Stimulated activated CD4-positive, alpha-beta T cell treated with anti-CD3 and anti-CD28 coated beads, TNF-alpha, amount 100 ng/mL, for 1 hour (primary cell): ENCODE measurements around the gene DCXR.

ENCODE experiments used
- DNase-seq, 3 donors: peaks; one replicate each; pipeline ENCODE4 v3.0.0-alpha.2; 2020; ENCODE audit warnings: low read depth in 3 of 3, low spot score in 1 of 3

Gene DCXR

DNA sequence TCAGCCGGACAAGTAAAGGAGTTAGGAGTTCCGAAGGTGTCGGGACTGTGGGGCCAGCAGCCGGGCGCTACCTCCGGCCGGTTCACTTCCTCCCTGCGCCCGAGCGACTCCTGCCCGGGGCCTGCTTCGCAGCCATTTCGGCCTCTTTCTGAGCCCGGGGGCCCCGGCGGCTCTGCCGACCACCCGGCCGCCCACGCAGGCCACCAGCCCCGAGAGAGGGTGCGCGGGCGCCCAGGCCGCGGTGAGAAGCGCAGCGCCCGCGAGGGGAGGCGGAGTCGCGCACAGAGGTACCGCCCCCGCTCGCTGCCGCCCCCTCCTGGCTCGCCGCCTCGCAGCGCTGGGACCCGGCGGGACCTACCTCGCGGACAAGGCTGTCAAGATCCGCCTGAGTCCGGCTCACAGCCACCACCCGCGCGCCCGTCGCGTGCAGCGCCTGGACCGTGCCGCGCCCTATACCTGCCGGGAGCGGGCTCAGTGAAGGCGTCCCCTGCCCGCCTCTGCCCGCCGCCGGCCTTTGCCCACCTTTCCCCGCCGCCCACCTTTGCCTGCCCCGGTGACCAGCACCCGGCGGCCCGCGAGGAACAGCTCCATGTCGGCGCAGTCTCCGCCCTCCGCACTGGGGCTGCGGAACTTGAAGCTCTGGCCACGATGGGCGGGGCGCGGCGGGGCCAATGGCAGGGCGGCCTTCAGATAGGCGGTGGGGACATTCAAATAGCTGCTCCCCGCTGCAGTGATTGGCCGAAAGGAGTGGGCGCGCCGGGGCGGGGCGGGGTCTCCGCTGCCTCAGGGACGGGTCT is at the start of gene DCXR:
Gene DCXR, minus strand, starts transcription at position 606 of the 797 bp plus-strand sequence. Its CDS starts 15 bp downstream, at position 591.
- peak; percentile 82 to 88 (median 85) for DNase-seq

DNA sequence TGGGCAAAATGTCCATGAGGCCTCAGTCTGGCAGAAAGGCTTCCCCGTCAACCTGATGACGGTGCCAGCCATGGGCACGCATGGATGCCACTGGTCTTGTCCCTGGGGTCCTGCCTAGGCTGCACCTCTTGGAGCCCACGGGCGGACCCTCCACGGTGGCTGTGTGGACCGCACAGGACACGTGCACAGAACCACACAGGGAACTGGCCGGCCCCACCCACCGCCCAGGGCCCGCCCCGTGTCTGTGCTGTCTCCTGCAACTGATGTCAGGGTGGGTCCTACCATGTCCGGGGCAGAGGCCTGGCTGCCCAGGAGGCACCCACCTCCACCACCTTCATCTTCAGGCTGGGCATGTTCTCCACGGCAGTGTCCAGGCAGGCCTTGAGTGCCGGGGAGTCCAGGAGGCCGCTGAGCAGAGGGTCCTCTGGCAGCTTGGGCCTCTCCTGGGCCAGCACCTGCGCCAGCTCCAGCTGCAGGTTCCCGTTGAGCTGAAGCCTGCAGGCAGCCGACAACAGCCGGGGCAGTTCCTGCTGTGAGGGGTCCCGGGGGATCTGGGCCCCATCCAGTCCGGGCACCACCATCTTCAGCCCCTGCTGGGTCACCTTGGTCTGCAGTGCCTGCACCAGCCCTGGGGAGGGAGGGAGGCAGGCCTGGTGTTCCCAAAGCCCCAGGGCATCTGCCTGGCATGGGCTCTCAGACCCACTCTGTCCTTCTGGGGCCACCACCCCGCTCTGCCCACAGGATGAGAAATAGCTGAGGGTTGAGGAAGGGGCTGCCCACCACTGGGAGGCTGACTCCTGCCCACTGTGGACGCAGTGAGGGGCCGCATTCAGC is 48.7 kb upstream of the DCXR start:
- no peak for DNase-seq

DNA sequence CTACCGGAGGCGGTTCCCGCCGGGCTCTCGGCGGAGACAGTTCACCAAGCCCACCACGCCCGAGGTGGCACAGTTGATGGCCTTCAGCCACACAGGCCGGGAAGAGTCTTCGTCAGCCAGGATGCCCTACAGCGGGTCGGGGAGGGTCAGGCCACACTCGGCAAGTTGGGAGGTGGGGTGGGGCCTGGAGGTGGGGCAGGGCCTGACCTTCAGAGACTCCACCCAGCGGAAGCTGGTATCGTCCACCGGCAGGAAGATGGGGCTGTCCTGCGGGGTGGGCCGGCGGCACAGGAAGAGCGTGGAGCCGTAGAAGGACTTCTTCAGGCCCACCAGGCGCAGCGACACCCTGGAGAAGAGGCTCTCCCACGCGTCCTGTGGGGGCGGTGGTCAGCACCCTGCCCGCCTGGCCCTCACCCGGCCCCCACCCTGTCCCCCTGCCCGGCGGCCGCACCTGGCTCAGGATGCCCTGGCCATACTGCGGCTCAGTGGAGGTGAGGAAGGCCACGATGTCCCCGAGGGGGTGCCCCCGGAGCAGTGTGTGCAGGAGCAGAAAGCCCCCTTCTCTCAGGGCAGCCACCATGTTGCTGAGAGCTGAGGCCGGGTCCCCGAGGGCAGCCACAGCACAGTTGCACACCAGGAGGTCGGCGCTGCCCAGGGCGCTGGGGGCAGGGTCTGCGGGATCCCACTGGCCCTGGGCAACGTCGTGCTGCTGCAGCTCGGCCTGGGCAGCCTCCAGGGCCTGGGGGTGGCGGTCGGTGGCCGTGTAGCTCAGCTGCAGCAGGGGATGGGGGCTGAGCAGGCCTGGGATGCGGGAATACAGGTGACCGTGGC is 47.7 kb upstream of the DCXR start:
- DNase-seq, result no peak

DNA sequence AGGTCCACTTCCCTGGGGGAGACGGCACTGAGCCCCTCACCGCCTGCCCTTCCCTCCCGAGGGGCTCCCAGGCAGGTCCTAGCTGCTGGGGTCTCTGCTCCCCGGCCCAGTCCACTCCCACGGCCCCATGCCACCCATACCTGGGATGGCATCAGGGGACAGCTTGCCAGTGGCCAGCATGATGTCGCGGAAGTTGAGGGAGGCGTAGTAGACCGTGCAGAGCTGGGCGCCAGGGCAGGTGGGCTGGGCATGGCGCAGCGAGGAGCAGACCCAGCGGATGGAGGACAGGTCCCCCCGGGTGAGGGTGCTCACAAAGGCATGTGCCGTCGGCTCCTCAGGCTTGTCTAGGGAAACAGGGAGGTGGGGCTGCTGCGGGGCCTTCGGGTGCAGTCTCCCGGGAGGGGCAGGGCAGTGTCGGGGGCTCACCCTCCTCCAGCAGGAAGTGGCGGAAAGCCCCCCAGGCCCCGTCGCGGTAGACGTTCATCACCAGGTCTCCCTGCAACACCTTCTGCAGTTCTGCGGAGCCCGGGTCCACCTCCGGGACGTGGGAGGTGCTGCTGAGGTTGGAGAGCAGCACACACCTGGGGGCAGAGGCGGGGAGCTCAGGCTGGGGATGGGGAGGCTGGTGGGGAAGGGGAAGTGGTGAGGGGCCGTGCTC is 47.0 kb upstream of the DCXR start:
- DNase-seq, result no peak

DNA sequence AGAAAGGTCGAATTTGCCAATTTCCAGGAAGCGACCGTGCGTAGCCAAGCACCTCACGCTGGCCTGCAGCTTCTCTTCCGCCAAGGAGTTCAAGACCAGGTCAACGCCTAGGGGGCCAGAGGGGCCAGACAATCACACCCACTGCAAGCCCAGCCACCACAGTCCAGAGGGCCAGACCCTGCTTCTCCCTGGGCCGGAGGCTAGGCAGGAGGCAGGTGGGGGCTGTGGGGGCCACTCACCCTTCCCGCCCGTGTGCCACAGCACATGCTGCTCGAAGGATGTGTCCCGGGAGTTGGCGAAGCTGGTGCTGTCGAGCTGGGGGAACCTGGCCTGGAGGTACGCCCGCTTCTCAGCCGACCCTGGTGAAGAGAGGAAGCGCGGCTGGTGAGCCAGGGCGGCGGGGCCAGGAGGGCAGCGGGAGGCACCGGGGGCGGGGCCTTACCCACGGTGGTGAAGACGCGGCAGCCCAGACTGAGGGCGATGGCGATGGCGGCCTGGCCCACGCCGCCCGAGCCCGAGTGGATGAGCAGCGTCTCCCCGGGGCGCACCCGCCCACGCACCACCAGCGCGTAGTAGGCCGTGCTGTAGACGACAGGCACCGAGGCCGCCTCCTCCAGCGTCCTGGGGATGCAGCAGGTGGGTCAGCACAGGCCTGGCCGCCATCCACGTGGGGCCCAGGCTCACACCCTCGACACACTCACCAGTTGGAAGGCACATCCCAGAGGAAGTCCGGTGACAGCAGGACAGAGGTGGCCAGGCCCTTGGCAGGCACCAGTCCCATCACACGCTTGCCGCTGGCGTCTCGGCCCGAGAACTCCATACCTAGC is 46.2 kb upstream of the DCXR start:
- DNase-seq, result no peak

DNA sequence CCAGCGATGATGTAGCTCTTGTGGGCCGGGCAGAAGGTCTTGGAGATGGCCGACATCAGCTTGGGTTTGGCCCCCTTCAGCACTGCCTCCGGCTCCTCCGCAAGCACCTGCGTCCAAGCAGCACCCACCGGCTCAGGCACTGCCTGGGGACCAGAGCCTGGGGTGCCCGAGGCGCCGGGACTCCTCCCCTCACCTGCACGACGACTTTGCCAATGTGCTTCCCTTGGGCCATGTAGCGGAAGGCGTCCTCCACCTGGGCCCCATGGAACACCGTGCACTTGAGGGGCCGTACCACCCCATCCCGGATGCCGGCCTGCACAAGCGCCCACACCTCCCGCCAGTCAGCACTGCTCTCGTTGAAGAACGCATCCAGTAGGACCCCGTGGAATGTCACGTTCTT is 45.5 kb upstream of the DCXR start:
- no peak for DNase-seq

DNA sequence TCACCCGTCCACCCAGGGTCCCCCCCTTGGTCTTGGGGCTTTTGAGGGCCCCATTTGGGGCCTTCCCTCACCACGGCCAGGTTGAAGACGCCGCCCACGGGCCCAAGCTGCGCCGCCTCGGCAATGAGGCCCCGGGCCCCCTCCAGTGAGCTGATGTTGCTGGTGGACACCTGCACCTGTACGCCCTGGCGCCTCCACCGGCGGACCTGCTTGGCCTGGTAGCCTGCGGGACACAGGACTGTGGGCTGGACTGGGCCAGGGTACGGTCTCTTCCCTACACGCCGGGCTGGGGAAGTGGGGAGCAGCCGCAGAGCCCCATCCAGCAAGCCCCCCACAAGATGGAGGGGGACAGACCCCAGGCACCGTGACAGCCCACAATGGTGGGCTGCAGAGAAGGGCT is 45.0 kb upstream of the DCXR start:
- no peak for DNase-seq

DNA sequence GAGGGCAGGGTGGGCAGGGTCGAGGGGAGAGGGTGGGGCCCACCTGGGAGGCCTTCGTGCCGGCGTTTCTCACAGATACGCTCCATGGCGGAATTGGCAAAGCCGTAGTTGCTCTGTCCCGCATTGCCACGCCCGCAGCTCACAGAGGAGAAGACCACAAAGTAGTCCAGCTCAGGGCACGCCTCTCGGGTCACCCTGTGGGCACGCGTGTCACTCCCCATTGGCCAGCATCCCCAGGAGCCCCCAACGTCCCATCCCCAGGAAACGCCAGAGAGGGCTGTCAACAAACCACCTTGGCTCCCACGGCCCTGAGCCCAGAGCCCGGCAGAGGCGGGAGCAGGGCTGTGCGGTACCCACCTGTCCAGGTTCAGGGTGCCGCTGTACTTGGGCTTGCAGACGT is 44.5 kb upstream of the DCXR start:
- DNase-seq, result no peak

DNA sequence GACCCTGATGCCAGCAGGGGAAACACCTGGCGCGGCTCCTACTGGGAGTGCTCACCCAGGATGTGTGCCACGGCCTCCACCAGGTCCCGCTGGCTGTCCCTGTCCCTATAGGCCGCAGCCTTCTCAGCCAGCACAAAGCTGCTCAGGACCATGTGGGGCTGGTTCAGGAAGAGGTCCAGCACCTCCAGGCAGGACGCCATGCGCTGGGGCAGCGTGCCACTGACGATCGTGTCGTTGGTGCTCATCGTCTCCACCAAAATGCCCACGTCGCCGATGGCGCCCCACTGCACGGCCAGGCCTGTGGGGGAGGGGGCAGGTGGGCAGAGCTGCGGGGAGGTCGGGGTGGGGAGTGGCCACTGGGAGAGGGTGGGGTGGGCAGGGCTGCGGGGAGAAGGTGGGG is 44.0 kb upstream of the DCXR start:
- no peak for DNase-seq

DNA sequence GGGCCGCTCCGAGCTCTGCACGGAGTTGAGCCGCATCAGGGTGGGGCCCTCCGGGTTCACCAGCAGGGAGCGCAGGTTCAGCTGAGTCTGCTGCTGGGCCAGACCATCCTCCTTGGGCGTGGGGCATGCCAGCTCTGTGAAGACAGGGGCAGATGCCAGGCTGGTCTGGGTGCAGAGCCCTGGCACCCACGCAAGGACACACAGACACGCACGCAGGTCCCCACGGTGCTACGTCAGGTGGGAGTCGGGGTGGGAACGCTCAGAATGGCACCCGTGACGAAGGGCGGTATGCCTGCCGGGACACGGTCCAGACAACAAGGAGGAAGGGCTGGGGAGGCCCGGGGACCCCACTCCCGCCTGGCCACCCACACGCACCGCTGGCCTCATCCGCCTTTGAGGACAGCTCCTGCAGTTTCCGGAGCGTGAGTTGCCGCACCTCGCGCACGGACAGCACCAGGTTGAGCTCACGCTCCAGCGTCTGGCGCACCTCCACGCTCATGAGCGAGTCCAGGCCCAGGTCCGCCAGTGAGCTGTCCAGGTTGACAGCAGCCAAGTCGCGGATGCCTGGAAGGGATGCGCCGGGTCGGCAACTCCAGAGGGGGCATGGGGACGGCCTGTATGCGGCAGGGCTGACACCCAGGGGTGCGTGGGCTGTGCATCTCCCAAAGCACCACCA is 43.4 kb upstream of the DCXR start:
- DNase-seq, result no peak

DNA sequence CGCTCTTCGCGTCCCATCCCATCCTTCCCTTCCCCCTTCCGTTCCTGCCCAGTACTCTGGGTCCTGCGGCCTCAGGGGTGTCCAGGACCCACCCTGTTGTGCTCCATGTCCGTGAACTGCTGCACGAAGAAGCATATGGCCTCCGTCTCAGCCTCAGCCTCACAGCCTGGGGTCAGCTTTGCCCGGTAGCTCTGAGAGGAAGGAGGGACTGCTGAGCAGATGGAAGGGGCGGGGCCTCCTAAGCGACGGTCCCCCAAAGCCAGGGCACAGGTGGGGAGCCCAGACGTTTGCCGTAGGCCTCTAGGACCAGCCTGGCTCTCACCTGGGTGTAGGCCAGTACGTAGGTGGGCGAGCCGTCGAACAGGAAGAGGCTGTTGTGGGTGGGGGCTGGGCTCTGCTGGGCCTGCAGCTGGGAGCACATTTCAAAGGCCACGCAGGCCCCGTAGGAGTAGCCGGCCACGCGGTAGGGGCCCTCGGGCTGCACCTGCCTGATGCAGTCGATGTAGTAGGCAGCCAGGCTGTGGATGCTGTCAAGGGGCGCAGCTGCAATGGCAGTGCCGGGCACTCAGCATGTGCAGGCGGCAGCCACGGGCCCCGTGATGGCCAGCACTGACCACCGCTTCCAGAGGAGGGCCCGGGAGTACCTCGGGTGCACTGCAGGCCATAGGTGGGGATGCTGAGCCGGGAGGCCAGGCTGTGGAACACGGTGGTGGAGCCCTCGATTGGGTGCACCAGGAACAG is 42.7 kb upstream of the DCXR start:
- DNase-seq, result no peak

DNA sequence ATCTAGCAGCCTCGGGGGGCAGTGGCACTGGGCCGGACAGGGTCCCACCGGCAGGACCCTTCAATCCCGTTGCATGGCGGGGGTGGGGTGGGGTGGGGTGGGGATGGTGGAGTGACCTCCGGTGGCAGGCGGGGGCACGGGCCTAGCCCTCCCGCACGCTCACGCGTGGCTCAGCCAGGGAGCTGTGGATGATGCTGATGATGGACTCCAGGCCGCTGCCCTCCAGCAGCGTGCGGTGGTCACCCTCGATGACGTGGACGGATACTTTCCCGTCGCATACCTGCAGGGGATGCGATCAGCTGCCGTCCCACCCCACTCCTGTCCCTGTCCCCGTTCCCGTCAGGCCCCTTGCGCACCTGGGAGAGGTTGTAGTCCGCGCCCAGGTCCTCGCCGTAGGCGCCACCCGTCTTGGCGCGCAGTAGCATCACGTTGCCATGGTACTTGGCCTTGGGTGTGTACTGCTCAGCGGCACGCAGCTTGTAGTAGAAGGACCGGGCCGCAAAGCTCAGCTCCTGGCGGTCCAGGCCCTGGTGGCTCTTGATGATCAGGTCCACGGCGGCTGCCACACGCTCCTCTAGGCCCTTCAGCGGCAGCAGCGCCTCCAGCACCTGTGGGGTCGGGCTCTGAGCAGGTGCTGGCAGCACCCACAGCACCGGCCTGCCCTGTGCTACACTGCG is 41.6 kb upstream of the DCXR start:
- DNase-seq, result no peak

DNA sequence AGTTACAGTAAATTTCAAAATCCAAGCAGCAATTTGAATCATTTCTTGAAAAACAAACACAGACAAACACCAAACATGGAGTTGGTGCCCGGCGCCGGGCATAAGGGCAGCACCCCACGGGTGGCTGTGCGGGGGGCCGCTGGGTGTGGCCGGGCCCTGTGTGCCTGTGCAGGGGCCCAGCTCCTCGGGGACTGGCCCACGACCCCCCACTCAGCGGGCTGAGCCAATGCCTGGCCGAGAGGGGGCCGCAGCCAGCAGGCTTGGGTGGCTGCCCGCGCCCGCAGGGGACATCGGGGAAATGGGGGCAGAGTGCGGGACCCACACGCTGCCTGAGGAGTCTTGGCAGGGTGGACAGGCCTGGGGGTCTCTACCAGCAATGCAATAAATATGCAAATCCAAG is 40.9 kb upstream of the DCXR start:
- DNase-seq, result no peak

DNA sequence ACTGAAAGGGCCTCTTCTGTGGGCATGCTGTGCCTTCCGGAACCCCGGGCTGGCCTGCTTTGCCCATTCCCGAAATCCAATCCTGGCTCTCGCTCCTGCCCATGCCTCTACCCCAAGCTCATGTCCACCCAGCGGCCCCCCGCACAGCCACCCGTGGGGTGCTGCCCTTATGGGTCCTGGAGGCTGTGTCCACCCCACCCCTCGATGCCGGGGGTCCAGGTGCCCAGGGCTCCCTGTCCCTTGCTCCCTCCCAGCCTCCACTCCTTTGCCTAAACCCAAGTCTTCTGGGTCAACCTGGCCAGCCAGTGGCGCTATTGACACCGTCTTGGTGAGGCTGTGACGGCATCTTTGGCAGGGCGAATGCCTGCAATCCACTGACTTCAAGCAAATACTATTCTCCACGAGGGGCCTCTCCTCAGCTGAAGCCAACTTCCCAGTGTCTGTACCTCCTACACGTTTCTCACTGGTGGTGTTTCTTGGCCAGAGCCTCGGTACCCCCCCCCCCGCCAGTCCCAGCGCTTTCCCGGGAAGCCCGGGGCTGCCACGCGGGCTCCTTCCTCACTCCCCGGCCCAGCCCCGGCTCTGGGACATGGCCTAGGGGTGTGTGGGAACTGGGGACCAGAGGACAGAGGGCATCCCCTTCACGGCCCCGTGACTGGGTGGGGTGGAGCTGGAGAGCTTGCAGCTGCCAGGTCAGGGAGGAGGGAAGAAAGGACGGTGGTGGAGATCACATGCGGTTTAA is 40.3 kb upstream of the DCXR start:
- no peak for DNase-seq

DNA sequence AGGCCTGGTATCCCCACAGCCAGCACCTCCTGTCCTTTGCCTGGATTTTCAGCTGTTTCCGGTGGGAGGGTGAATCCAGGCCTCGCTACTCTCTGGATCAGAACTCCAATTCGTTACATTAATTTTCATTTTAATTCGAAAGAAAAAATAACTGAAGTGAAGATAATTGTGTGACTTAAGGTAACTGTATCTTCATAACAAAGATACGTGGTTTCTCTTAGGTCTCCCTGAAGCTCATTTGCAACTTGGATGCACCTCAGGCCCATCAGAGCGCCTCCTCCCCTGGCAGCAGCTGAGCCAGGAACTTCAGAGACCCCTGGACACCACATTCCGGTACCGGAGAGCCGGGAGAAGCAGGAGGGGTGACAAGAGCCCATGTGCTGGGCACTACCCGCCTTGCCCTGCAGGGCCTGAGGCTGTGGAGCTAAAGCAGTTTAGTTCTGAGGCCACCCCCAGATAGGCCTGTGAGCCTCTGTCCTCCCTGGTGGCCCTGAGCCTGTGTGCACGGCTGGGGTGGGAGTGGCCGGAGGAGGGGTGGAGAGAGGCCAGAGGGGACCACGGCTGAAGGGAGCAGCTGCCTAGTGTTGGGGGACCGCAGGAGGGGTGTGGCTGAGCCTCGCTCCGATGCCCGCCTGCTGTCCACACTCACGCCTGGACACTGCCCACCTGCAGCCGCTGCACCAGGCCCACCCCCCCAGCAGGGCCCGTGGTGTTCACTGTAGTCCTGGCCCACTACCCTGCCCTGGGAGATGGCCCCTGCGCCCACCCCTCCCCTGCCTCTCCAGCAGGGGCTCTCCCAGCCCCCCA is 39.5 kb upstream of the DCXR start:
- DNase-seq, result no peak

DNA sequence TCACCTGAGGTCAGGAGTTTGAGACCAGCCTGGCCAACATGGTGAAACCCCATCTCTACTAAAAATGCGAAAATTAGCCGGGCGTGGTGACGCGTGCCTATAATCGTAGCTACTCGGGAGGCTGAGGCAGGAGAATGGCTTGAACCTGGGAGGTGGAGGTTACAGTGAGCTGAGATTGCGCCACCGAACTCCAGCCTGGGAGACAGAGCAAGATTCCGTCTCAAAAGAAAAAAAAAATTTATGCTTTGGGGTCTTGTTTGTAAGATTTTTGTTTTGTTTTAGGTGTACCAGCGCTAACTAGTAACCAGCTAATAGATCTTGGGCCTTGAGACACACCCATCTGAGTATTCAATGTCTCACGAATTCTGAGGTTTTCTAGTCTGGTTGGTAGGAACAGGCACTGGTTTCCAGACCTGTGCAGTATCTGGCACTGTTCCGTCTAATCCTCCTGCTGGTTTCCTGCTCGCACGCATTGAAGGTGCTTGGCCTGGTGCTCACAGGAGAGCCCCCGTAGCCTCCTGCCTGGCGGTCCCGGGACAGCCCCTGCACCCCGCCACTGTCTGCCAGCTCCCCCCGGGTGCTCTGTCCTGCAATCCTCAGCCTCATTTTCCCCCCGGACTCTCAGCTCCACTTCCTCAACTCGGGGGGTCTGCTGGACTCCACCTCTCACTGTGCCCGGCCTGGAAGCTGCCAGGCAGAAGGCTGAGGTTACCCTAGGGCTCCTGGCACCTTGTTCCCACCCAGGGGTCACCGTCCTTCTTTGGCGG is 38.7 kb upstream of the DCXR start:
- no peak for DNase-seq
